ENCODE results near the gene SMYD3.

DNA sequence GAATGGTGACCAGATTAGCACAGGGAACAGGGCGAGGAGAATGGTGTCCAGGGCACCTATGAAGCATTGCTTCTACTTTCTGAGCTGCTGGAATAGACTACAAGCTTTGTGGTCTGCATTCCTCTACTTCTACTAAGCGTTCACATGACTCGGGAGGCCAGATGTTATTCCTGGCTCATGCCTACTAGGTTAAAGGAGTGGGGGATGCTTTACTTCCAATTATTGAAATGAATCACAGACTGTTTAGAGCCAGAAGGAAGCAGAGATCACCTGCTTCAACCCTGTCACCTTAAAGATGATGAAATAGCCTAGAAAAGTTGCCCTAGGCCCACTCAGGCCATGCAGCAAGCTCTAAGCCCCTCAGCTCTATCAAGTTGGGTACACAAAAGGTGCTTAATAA lies 718.8 kb downstream of the SMYD3 start:
- no peak for TF ChIP-seq EZH2 (IDR thresholded peaks at IDR 0.05; ENCODE audit: borderline replicate concordance, low read depth, low read length, severe bottlenecking)
- TF ChIP-seq, protein P1, sequence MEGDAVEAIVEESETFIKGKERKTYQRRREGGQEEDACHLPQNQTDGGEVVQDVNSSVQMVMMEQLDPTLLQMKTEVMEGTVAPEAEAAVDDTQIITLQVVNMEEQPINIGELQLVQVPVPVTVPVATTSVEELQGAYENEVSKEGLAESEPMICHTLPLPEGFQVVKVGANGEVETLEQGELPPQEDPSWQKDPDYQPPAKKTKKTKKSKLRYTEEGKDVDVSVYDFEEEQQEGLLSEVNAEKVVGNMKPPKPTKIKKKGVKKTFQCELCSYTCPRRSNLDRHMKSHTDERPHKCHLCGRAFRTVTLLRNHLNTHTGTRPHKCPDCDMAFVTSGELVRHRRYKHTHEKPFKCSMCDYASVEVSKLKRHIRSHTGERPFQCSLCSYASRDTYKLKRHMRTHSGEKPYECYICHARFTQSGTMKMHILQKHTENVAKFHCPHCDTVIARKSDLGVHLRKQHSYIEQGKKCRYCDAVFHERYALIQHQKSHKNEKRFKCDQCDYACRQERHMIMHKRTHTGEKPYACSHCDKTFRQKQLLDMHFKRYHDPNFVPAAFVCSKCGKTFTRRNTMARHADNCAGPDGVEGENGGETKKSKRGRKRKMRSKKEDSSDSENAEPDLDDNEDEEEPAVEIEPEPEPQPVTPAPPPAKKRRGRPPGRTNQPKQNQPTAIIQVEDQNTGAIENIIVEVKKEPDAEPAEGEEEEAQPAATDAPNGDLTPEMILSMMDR (IDR thresholded peaks at IDR 0.05; ENCODE audit: borderline replicate concordance, extremely low read depth, low read length, poor library complexity, severe bottlenecking): no peak

All from DND-41 (cell line).